Nephron progenitor cell (in vitro differentiated cells): ENCODE data around the gene MARCHF10.

ENCODE experiments used
- DNase-seq: peaks from one replicate; pipeline ENCODE4 v3.0.0; 2021
- H3K27ac Mint-ChIP-seq: 2 replicates; pipeline ENCODE4 v1.8.0; 2021; ENCODE audit warnings: mild to moderate bottlenecking, moderate library complexity, mixed read lengths
- H3K27me3 Mint-ChIP-seq: 2 replicates; pipeline ENCODE4 v1.8.0; 2021; ENCODE audit warnings: mild to moderate bottlenecking, low read depth, mixed read lengths; ENCODE audit not compliant: poor library complexity
- H3K36me3 Mint-ChIP-seq: 2 replicates; pipeline ENCODE4 v1.8.0; 2021; ENCODE audit warnings: low read depth, mixed read lengths
- H3K4me1 Mint-ChIP-seq: 2 replicates; pipeline ENCODE4 v1.8.0; 2021; ENCODE audit warnings: mixed read lengths
- H3K4me3 Mint-ChIP-seq: 2 replicates; pipeline ENCODE4 v1.8.0; 2021; ENCODE audit warnings: mild to moderate bottlenecking, moderate library complexity, mixed read lengths
- H3K9me3 Mint-ChIP-seq: 2 replicates; pipeline ENCODE4 v1.8.0; 2021; ENCODE audit warnings: mild to moderate bottlenecking, moderate library complexity, mixed read lengths
- CTCF ChIP-seq: fragments of 200-600 bp; sonication (generic); IDR thresholded peaks from 2 replicates; pipeline ENCODE4 v1.5.0; 2021; ENCODE audit warnings: antibody characterized with exemption

The MARCHF10 gene

GRCh38 chr17:62735044-62735651, 73.0 kb downstream of the MARCHF10 start:
- Mint-ChIP-seq H3K9me3 (no peaks in the 10 kb centered on the region), H3K27ac (no peak overlapping the region), H3K4me3 (no peak overlapping the region), H3K36me3 (no peaks in the 10 kb centered on the region), H3K4me1 (peaks cover 32% of the 10 kb centered on the region), H3K27me3 (no peaks in the 10 kb centered on the region)
- no peak for DNase-seq
- no peak for TF ChIP-seq CTCF

- Mint-ChIP-seq H3K4me3 (no peak overlapping the region), H3K27me3 (no peaks in the 10 kb centered on the region), H3K36me3 (no peaks in the 10 kb centered on the region), H3K4me1 (peaks cover 17% of the 10 kb centered on the region), H3K9me3 (peaks cover 5% of the 10 kb centered on the region), H3K27ac (peak overlapping the region; percentile 15)
- no peak for TF ChIP-seq CTCF
- DNase-seq = no peak
Observed at GRCh38 chr17:62732125-62732524, 76.0 kb downstream of the MARCHF10 start.

GRCh38 chr17:62727916-62728672, 80.0 kb downstream of the MARCHF10 start:
- Mint-ChIP-seq H3K9me3 (peaks cover 5% of the 10 kb centered on the region), H3K27ac (no peak overlapping the region), H3K4me1 (peaks cover 23% of the 10 kb centered on the region), H3K4me3 (no peak overlapping the region), H3K27me3 (peaks cover 8% of the 10 kb centered on the region), H3K36me3 (no peaks in the 10 kb centered on the region)
- DNase-seq = no peak
- no peak for TF ChIP-seq CTCF

- Mint-ChIP-seq H3K36me3 (no peaks in the 10 kb centered on the region), H3K27me3 (peaks cover 12% of the 10 kb centered on the region), H3K9me3 (peaks cover 9% of the 10 kb centered on the region), H3K4me3 (no peak overlapping the region), H3K27ac (no peak overlapping the region), H3K4me1 (peaks cover 24% of the 10 kb centered on the region)
- DNase-seq = no peak
- no peak for TF ChIP-seq CTCF
Observed at GRCh38 chr17:62725791-62726249, 82.3 kb downstream of the MARCHF10 start.

GRCh38 chr17:62724398-62725146, 83.5 kb downstream of the MARCHF10 start:
- H3K9me3 Mint-ChIP-seq = peaks cover 19% of the 10 kb centered on the region
- no peak for TF ChIP-seq CTCF
- H3K4me1 Mint-ChIP-seq = peaks cover 24% of the 10 kb centered on the region
- H3K27me3 Mint-ChIP-seq = peaks cover 17% of the 10 kb centered on the region
- H3K27ac Mint-ChIP-seq = no peak overlapping the region
- DNase-seq = no peak
- no peak overlapping the region for H3K4me3 Mint-ChIP-seq
- peaks cover 6% of the 10 kb centered on the region for H3K36me3 Mint-ChIP-seq
